Nephron progenitor cell (in vitro differentiated cells): Measurements from ENCODE around the gene NFE2L2.
A peak's percentile ranks its signal among the peaks of the same experiment; 100 is the strongest.

ENCODE experiments used
- DNase-seq: peaks from one replicate; pipeline ENCODE4 v3.0.0; 2021
- H3K27ac Mint-ChIP-seq: 2 replicates; pipeline ENCODE4 v1.8.0; 2021; ENCODE audit warnings: mild to moderate bottlenecking, moderate library complexity, mixed read lengths
- H3K27me3 Mint-ChIP-seq: 2 replicates; pipeline ENCODE4 v1.8.0; 2021; ENCODE audit warnings: mild to moderate bottlenecking, low read depth, mixed read lengths; ENCODE audit not compliant: poor library complexity
- H3K36me3 Mint-ChIP-seq: 2 replicates; pipeline ENCODE4 v1.8.0; 2021; ENCODE audit warnings: low read depth, mixed read lengths
- H3K4me1 Mint-ChIP-seq: 2 replicates; pipeline ENCODE4 v1.8.0; 2021; ENCODE audit warnings: mixed read lengths
- H3K4me3 Mint-ChIP-seq: 2 replicates; pipeline ENCODE4 v1.8.0; 2021; ENCODE audit warnings: mild to moderate bottlenecking, moderate library complexity, mixed read lengths
- H3K9me3 Mint-ChIP-seq: 2 replicates; pipeline ENCODE4 v1.8.0; 2021; ENCODE audit warnings: mild to moderate bottlenecking, moderate library complexity, mixed read lengths
- CTCF ChIP-seq: fragments of 200-600 bp; sonication (generic); IDR thresholded peaks from 2 replicates; pipeline ENCODE4 v1.5.0; 2021; ENCODE audit warnings: antibody characterized with exemption

NFE2L2 gene

GRCh38 chr2:177257471-177257870 lies 7.1 kb downstream of the NFE2L2 start:
- no peaks in the 10 kb centered on the region for H3K27me3 Mint-ChIP-seq

GRCh38 chr2:177256695-177257094 lies 7.8 kb downstream of the NFE2L2 start:
- no peak for TF ChIP-seq CTCF
- Mint-ChIP-seq H3K4me3 (no peak overlapping the region), H3K9me3 (peaks cover 38% of the 10 kb centered on the region), H3K27me3 (no peaks in the 10 kb centered on the region), H3K36me3 (peaks cover 82% of the 10 kb centered on the region), H3K27ac (no peak overlapping the region), H3K4me1 (peaks cover 51% of the 10 kb centered on the region)
- DNase-seq = no peak

More at GRCh38 chr2:177257471-177257870, 7.1 kb downstream of the NFE2L2 start:
- no peak overlapping the region for H3K27ac Mint-ChIP-seq
- H3K9me3 Mint-ChIP-seq = peaks cover 38% of the 10 kb centered on the region
- H3K36me3 Mint-ChIP-seq = peaks cover 76% of the 10 kb centered on the region
- no peak for DNase-seq
- H3K4me3 Mint-ChIP-seq = no peak overlapping the region
- peaks cover 53% of the 10 kb centered on the region for H3K4me1 Mint-ChIP-seq
- no peak for TF ChIP-seq CTCF

GRCh38 chr2:177256026-177256425 lies 8.5 kb downstream of the NFE2L2 start:
- H3K27ac Mint-ChIP-seq = no peak overlapping the region
- H3K4me3 Mint-ChIP-seq = no peak overlapping the region
- peaks cover 38% of the 10 kb centered on the region for H3K9me3 Mint-ChIP-seq
- H3K4me1 Mint-ChIP-seq = peaks cover 50% of the 10 kb centered on the region
- H3K27me3 Mint-ChIP-seq = no peaks in the 10 kb centered on the region
- no peak for TF ChIP-seq CTCF
- no peak for DNase-seq
- peaks cover 85% of the 10 kb centered on the region for H3K36me3 Mint-ChIP-seq

GRCh38 chr2:177255227-177255601 lies 9.3 kb downstream of the NFE2L2 start:
- peaks cover 44% of the 10 kb centered on the region for H3K4me1 Mint-ChIP-seq
- no peaks in the 10 kb centered on the region for H3K27me3 Mint-ChIP-seq
- H3K27ac Mint-ChIP-seq = no peak overlapping the region
- no peak for DNase-seq
- H3K9me3 Mint-ChIP-seq = peaks cover 33% of the 10 kb centered on the region
- TF ChIP-seq CTCF = no peak
- H3K4me3 Mint-ChIP-seq = no peak overlapping the region
- peaks cover 81% of the 10 kb centered on the region for H3K36me3 Mint-ChIP-seq

GRCh38 chr2:177254433-177255226 lies 9.9 kb downstream of the NFE2L2 start:
- Mint-ChIP-seq H3K9me3 (peaks cover 30% of the 10 kb centered on the region), H3K27ac (no peak overlapping the region), H3K4me3 (no peak overlapping the region), H3K27me3 (no peaks in the 10 kb centered on the region), H3K4me1 (peaks cover 42% of the 10 kb centered on the region), H3K36me3 (peaks cover 75% of the 10 kb centered on the region)
- DNase-seq = peak; percentile 68
- peak; percentile 54 for TF ChIP-seq CTCF

- H3K27me3 Mint-ChIP-seq = no peaks in the 10 kb centered on the region
- DNase-seq = no peak
- no peak overlapping the region for H3K4me3 Mint-ChIP-seq
- H3K9me3 Mint-ChIP-seq = peaks cover 20% of the 10 kb centered on the region
- no peak for TF ChIP-seq CTCF
- H3K4me1 Mint-ChIP-seq = peaks cover 42% of the 10 kb centered on the region
- peaks cover 69% of the 10 kb centered on the region for H3K36me3 Mint-ChIP-seq
- no peak overlapping the region for H3K27ac Mint-ChIP-seq
These were observed 10.8 kb downstream of the NFE2L2 start for GRCh38 chr2:177253704-177254103.
